Mesenchymal stem cell (in vitro differentiated cells and primary cell): ENCODE results near the gene TXNDC15. TPM values are rescaled to one million over a fixed set of nuclear protein-coding genes. Genes with fewer than 3 reads are reported as not detected.
A peak's percentile ranks its signal among the peaks of the same experiment; 100 is the strongest.

Experiments
- DNase-seq: peaks from one replicate; pipeline ENCODE4 v3.0.0-alpha.2; 2013
- H2AFZ ChIP-seq: one replicate; pipeline ENCODE4 v1.6.1; 2013; ENCODE audit warnings: low read depth, mild to moderate bottlenecking, control low read depth, inconsistent platforms, low read length, moderate library complexity
- H2AK5ac ChIP-seq: 2 replicates; pipeline ENCODE4 v1.6.1; 2013; ENCODE audit warnings: low read length, moderate library complexity, mild to moderate bottlenecking, inconsistent platforms; ENCODE audit not compliant: severe bottlenecking
- H2BK120ac ChIP-seq: one replicate; pipeline ENCODE4 v1.6.1; 2013; ENCODE audit warnings: low read depth, mild to moderate bottlenecking, inconsistent platforms, low read length, moderate library complexity
- H2BK12ac ChIP-seq, 2 experiments: one replicate each; pipeline ENCODE4 v1.6.1; 2013; ENCODE audit warnings: inconsistent platforms in 2 of 2, low read length in 2 of 2, mild to moderate bottlenecking in 2 of 2, moderate library complexity in 2 of 2, control low read depth in 1 of 2
- H2BK15ac ChIP-seq: one replicate; pipeline ENCODE4 v1.6.1; 2013; ENCODE audit warnings: mild to moderate bottlenecking, low read depth, inconsistent platforms; ENCODE audit not compliant: poor library complexity, severe bottlenecking
- H2BK5ac ChIP-seq: 2 replicates; pipeline ENCODE4 v1.6.1; 2013; ENCODE audit warnings: low read depth, mild to moderate bottlenecking, low read length, control low read depth, inconsistent platforms; ENCODE audit not compliant: poor library complexity, severe bottlenecking
- H3K14ac ChIP-seq, 2 experiments: one replicate each; pipeline ENCODE4 v1.6.1; 2013; ENCODE audit warnings: inconsistent platforms in 2 of 2, low read length in 2 of 2, control low read depth in 1 of 2, mild to moderate bottlenecking in 1 of 2, moderate library complexity in 1 of 2
- H3K18ac ChIP-seq, 2 experiments: one replicate each; pipeline ENCODE4 v1.6.1; 2013; ENCODE audit warnings: inconsistent platforms in 2 of 2, low read length in 2 of 2, control low read depth in 1 of 2, low read depth in 1 of 2, mild to moderate bottlenecking in 1 of 2
- H3K23ac ChIP-seq, 2 experiments: one replicate each; pipeline ENCODE4 v1.6.1; 2013; ENCODE audit warnings: inconsistent platforms in 2 of 2, low read length in 2 of 2, mild to moderate bottlenecking in 2 of 2, moderate library complexity in 2 of 2, control low read depth in 1 of 2
- H3K27ac ChIP-seq: 2 replicates; pipeline ENCODE4 v1.5.1; 2013; ENCODE audit warnings: mild to moderate bottlenecking, moderate library complexity, low read length, control low read depth, inconsistent platforms; ENCODE audit not compliant: poor library complexity, severe bottlenecking
- H3K27me3 ChIP-seq, 2 experiments: 2 replicates each; pipeline versions ENCODE4 v1.6.1 to v1.7.0; 2013; ENCODE audit warnings: low read length in 2 of 2, mild to moderate bottlenecking in 2 of 2, moderate library complexity in 2 of 2, control low read depth in 1 of 2, inconsistent platforms in 1 of 2; ENCODE audit not compliant: control insufficient read depth in 1 of 2, insufficient read depth in 1 of 2
- H3K36me3 ChIP-seq, 2 experiments: 2 replicates each; pipeline versions ENCODE4 v1.6.1 to v1.7.0; 2013; ENCODE audit warnings: low read length in 2 of 2, control low read depth in 1 of 2, inconsistent platforms in 1 of 2, low read depth in 1 of 2, mild to moderate bottlenecking in 1 of 2; ENCODE audit not compliant: insufficient read depth in 2 of 2, control insufficient read depth in 1 of 2
- H3K4ac ChIP-seq, 2 experiments: one replicate each; pipeline ENCODE4 v1.6.1; 2013; ENCODE audit warnings: inconsistent platforms in 2 of 2, low read length in 2 of 2, mild to moderate bottlenecking in 2 of 2, moderate library complexity in 2 of 2, control low read depth in 1 of 2, low read depth in 1 of 2
- H3K4me1 ChIP-seq: 2 replicates; pipeline ENCODE4 v1.6.1; 2013; ENCODE audit warnings: low read depth, low read length, control low read depth; ENCODE audit not compliant: control insufficient read depth, insufficient read depth
- H3K4me2 ChIP-seq: 2 replicates; pipeline ENCODE4 v1.6.1; 2013; ENCODE audit warnings: low read length, mild to moderate bottlenecking, inconsistent platforms; ENCODE audit not compliant: poor library complexity, severe bottlenecking
- H3K4me3 ChIP-seq, 2 experiments: 2 replicates each; pipeline versions ENCODE4 v1.5.1 to v1.7.0; 2013; ENCODE audit warnings: low read length in 2 of 2, mild to moderate bottlenecking in 2 of 2, control low read depth in 1 of 2, low read depth in 1 of 2; ENCODE audit not compliant: insufficient read depth in 1 of 2
- H3K79me1 ChIP-seq: replicated peaks from 2 replicates; pipeline ENCODE4 v1.6.1; 2013; ENCODE audit warnings: mild to moderate bottlenecking, control low read depth, low read length, inconsistent platforms; ENCODE audit not compliant: poor library complexity, severe bottlenecking
- H3K9ac ChIP-seq: 2 replicates; pipeline ENCODE4 v1.7.0; 2013; ENCODE audit warnings: mild to moderate bottlenecking, low read length, moderate library complexity
- H3K9me3 ChIP-seq: 2 replicates; pipeline ENCODE4 v1.7.0; 2013; ENCODE audit warnings: mild to moderate bottlenecking, low read length; ENCODE audit not compliant: control insufficient read depth
- H4K8ac ChIP-seq: one replicate; pipeline ENCODE4 v1.6.1; 2013; ENCODE audit warnings: inconsistent platforms, mild to moderate bottlenecking, low read length, moderate library complexity
- H4K91ac ChIP-seq: one replicate; pipeline ENCODE4 v1.6.1; 2013; ENCODE audit warnings: mild to moderate bottlenecking, low read length, inconsistent platforms
- WGBS: methylation state at CpG from one replicate; pipeline ENCODE4 v1.1.7; 2013; ENCODE audit warnings: mixed read lengths; 5-methylcytosine and 5-hydroxymethylcytosine counted together
- polyA plus RNA-seq, 2 experiments: library from polyadenylated mRNA; stranded (reverse); fragments of 200-250 nt; gene quantifications; one replicate each; pipeline ENCODE4 v1.2.3, GENCODE V29; 2013

Gene TXNDC15, protein sequence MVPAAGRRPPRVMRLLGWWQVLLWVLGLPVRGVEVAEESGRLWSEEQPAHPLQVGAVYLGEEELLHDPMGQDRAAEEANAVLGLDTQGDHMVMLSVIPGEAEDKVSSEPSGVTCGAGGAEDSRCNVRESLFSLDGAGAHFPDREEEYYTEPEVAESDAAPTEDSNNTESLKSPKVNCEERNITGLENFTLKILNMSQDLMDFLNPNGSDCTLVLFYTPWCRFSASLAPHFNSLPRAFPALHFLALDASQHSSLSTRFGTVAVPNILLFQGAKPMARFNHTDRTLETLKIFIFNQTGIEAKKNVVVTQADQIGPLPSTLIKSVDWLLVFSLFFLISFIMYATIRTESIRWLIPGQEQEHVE
- 125 TPM for polyA plus RNA-seq (2013, experiment 1 of 2)
- polyA plus RNA-seq (2013, experiment 2 of 2), result 134 TPM

DNA sequence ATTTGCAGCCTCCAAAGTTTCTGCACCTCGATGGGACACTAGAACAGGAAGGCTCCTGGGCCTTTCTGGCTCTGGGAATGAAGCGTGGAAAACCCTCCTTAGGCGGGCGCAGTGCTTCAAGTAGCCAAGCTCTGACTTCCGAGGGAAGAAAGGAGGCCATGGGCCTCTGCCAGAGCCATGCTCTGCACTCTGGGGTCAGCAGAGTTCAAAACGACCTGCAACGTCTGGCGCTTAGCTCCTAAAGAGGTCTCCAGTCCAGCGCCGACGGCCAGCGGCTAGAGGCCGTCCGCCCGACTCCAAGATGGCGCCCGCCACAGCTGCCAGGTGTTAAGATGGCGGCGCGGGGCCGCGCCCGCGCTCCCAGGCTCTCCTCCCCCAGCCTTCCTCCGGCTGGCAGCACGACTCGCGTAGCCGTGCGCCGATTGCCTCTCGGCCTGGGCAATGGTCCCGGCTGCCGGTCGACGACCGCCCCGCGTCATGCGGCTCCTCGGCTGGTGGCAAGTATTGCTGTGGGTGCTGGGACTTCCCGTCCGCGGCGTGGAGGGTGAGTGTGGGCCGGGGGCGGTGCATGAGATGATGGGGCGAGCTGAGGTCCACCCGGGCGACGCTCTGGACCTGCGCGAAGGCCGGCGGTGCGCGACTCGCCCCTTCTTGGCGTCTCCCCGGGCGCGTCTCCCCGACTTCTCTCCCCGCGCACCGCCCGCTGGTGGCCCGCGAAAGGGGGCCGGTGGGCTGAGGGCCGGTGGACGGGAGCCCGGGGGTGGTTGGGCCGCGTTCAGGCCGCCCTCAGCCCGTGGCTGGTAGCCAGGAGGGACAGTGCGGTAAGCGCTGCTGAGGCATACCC lies at the start of gene TXNDC15:
TSS of gene TXNDC15 (plus strand) at position 385 of the 844 bp plus-strand sequence. CDS start at position 442, 57 bp downstream.
- H3K27me3 ChIP-seq, result no peaks in the 10 kb centered on the region
- H4K91ac ChIP-seq, result peak within 1 kb of the TSS; percentile 100
- peak; percentile 88 for DNase-seq

GRCh38 chr5:134824681-134825080 lies 49.5 kb upstream of the TXNDC15 start:
- H3K9ac ChIP-seq, result no peak overlapping the region
- 100% methylated on average over 1 of the region's 1 CpG for WGBS
- H2AFZ ChIP-seq, result no peak overlapping the region
- no peak overlapping the region for H3K18ac ChIP-seq
- peaks cover 14% of the 10 kb centered on the region for H3K79me1 ChIP-seq
- H3K27me3 ChIP-seq, result no peaks in the 10 kb centered on the region
- no peak overlapping the region for H3K23ac ChIP-seq
- no peak overlapping the region for H3K4ac ChIP-seq
- H3K4me1 ChIP-seq, result no peaks in the 10 kb centered on the region
- peaks cover 21 to 82% of the 10 kb centered on the region in 2 experiments for H3K36me3 ChIP-seq
- H3K4me2 ChIP-seq, result no peak overlapping the region
- H4K91ac ChIP-seq, result no peak overlapping the region
- no peak overlapping the region for H3K27ac ChIP-seq
- no peak for DNase-seq
- no peak overlapping the region for H2BK15ac ChIP-seq
- no peak overlapping the region for H2BK12ac ChIP-seq
- no peak overlapping the region for H3K4me3 ChIP-seq
- no peaks in the 10 kb centered on the region for H3K9me3 ChIP-seq
- no peak overlapping the region for H2AK5ac ChIP-seq
- H2BK120ac ChIP-seq, result no peak overlapping the region
- H4K8ac ChIP-seq, result no peak overlapping the region
- no peak overlapping the region for H3K14ac ChIP-seq
- no peak overlapping the region for H2BK5ac ChIP-seq

More for the DNA sequence above, at the start of gene TXNDC15:
- peak within 1 kb of the TSS; percentile 77 for H2BK5ac ChIP-seq
- H3K14ac ChIP-seq, result peak within 1 kb of the TSS in 1 of 2 experiments; percentile 94
- H3K4me3 ChIP-seq, result peak within 1 kb of the TSS; percentile 90 to 94
- H3K4me1 ChIP-seq, result peaks cover 6% of the 10 kb centered on the region
- H3K36me3 ChIP-seq, result peaks cover 0 to 9% of the 10 kb centered on the region in 2 experiments
- H3K9ac ChIP-seq, result peak within 1 kb of the TSS; percentile 91
- H2AFZ ChIP-seq, result peak within 1 kb of the TSS; percentile 88
- 4% methylated on average over 57 of the region's 79 CpGs for WGBS
- H2AK5ac ChIP-seq, result peak within 1 kb of the TSS; percentile 61
- H3K9me3 ChIP-seq, result no peaks in the 10 kb centered on the region
- peak within 1 kb of the TSS; percentile 87 for H3K27ac ChIP-seq
- H2BK12ac ChIP-seq, result peak within 1 kb of the TSS in 1 of 2 experiments; percentile 40
- peak within 1 kb of the TSS; percentile 99 for H4K8ac ChIP-seq
- peak within 1 kb of the TSS; percentile 68 for H3K4me2 ChIP-seq
- H2BK15ac ChIP-seq, result peak within 1 kb of the TSS; percentile 94
- peak within 1 kb of the TSS; percentile 93 to 100 for H3K18ac ChIP-seq
- peak within 1 kb of the TSS in 1 of 2 experiments; percentile 86 for H3K23ac ChIP-seq
- H2BK120ac ChIP-seq, result peak within 1 kb of the TSS; percentile 91
- H3K79me1 ChIP-seq, result peaks cover 23% of the 10 kb centered on the region
- H3K4ac ChIP-seq, result peak within 1 kb of the TSS; percentile 93 to 99

DNA sequence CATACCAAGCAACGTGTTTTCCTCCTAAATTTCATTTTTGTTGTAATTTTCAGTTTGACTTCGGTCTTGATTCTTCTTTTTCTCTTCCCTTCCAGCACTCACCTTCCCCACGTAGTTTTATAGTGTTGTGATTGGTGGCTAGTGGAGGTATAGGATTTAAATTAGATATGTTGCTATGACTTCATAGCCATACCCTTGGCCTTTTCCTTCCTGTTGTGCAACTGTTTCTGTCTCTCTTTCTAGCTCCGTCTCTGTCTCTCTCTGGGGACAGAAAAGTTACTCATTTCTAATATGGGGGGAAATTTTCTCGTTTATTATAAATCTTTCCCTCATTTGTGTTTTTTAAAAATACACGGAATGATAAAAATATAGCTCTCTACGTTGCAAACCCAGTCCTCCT lies 49.0 kb upstream of the TXNDC15 start:
- Histone ChIP-seq H2BK12ac (no peak overlapping the region), H2BK15ac (no peak overlapping the region), H3K9me3 (no peaks in the 10 kb centered on the region), H3K4me1 (no peaks in the 10 kb centered on the region), H4K91ac (no peak overlapping the region), H3K18ac (no peak overlapping the region), H3K4me3 (no peak overlapping the region), H2BK120ac (no peak overlapping the region), H2BK5ac (no peak overlapping the region), H3K79me1 (peaks cover 12% of the 10 kb centered on the region), H3K9ac (no peak overlapping the region), H2AK5ac (no peak overlapping the region), H3K4ac (no peak overlapping the region), H3K23ac (no peak overlapping the region), H4K8ac (no peak overlapping the region), H3K4me2 (no peak overlapping the region), H3K14ac (no peak overlapping the region), H3K36me3 (peaks cover 16 to 79% of the 10 kb centered on the region in 2 experiments), H3K27ac (no peak overlapping the region), H3K27me3 (no peaks in the 10 kb centered on the region), H2AFZ (no peak overlapping the region)
- over 99% methylated on average over 4 of the region's 7 CpGs for WGBS
- DNase-seq, result no peak
